GM21723 (cell line): Measurements from ENCODE around the gene CNBP.
A peak's percentile ranks its signal among the peaks of the same experiment; 100 is the strongest.
"Not testable (repeated sequence)": the region's sequence is repeated elsewhere in the genome, so short reads cannot be mapped to it uniquely, and the experiment has no call there.

ENCODE experiments used
- ATAC-seq: cut with Tn5 transposase; IDR thresholded peaks from one replicate; pipeline ENCODE4 v1.9.1; 2021; ENCODE audit warnings: mild to moderate bottlenecking, moderate library complexity; ENCODE audit not compliant: unreplicated experiment

CNBP gene

DNA sequence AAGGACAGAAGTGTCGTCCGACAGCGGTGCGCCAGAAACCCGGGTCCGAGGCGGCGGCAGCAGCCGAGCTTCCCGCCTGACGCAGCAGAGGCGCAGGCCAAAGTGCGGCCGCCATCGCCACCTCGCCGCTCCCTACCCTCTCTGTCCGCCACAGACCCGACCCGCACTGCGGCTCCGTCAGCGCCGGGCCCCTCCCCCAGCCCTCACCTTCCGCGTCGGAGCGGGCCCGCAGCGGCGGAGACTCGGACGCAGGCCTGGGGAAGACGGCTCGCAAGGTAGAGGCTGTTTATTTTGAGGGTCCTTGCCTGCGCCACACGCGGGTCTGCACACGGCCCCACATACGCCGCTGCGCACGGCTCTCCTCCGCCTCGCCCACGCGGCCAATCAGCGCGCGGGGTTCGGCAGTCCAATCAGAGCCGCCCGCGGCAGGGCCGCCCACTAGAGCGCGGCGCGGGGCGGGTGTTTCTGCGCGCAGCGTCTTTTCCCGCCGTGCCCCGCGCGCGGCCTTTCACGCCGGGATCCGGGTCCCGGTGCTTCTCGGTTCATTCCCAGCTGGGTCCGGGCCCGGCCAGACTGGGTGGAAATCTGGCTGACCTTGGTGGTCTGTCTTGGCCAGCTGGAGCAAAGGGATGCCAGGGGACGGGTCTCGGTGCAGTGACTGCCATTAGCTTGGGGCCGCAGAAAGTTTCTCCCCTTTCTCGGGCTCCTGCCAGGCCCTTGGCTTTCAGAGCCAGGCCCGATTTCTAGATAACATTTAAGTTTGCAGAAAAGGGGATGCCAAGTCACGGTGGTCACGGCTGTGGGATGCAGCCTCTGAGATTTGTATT, at the start of gene CNBP:
Gene CNBP, minus strand, starts transcription at position 328 of the 827 bp plus-strand sequence. CDS start 12,139 bp downstream, outside the sequence.
- ATAC-seq = peak; percentile 93

DNA sequence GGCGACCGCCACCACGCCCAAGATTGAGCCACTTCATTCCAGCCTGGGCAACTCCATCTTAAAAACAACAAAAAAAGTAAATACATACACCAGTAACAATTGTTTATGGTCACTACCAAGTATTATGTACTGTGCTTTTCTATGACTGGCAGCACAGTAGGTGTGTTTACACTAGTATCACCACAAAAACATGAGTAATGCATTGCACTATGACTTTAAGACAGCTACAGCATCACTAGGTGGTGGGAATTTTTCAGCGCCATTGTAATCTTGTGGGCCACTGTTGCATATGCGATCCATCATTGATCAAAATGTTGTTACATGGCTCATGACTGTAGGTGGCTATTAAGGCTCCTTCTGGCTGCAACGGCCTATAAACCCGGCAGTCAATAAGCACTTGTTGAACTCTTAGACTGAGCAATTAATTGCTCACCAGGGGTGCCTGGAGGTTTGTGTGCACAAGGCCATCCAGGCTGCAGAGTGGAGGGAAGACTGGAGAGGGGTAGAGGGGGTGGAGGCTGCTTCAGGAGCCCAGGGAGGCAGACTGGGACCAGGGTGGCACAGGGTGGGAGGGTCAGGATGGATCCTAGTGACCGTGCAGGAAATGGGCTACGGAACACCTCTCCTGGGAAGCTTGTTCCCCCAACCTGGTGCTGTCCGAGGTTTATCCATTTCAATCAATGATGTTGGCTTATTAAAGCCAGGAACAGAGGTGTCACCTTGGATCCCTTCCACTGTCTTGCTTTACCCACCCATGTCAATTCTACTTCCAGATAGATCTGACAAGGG, 47.8 kb upstream of the CNBP start:
- no peak for ATAC-seq

DNA sequence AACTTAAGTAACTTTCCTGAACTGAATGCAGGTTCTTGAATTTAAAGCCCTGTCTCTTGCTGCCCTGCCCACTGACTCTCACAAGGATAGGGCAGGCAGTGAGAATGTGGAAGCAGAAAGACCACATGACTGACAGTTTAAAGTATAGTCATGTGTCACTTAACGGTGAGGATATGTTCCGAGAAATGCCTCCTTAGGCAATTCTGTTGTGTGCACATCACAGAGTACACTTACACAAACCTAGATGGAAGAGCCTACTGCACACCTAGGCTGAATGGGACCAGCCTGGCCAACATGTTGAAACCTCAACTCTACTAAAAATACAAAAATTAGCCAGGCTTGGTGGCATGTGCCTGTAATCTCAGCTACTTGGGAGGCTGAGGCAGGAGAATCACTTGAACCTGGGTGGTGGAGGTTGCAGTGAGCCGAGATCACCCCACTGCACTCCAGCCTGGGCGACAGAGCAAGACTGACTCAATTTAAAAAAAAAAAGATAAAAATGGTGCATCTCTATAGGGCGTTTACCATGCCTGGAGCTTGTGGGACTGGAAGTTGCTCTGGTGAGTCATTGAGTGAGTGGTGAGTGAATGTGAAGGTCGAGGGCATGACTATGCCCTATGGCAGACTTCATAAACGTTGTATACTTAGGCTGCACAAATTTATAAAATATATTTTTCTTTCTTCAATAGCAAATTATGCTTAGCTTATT, 46.8 kb upstream of the CNBP start:
- ATAC-seq = no peak

- ATAC-seq = no peak
Measured at GRCh38 chr3:129228891-129229585, 45.3 kb upstream of the CNBP start.

- ATAC-seq = no peak
Measured at GRCh38 chr3:129226374-129226773, 42.7 kb upstream of the CNBP start.

DNA sequence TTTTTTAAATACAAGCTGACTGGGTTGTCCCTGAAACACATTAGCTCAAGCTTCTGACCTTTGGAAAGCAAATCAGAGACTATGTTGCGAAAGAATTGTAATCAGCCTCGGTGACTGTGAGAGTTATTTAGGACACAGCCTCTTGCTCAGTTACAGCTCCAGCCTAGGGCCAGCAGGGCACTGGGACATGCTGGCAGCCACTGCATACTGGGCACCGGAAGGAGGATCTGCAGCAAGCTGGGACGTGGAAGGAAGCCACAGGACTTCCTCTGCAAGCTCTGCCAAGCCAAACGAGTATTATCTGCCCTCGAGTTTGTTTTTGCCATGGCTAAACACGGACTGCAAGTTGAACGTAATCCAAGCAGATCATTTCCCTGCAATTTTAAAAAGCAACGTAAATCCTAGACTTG, 41.3 kb upstream of the CNBP start:
- ATAC-seq = no peak

GRCh38 chr3:129224387-129224786, 40.7 kb upstream of the CNBP start:
- ATAC-seq = not testable (repeated sequence)

GRCh38 chr3:129218742-129219141, 35.0 kb upstream of the CNBP start:
- no peak for ATAC-seq

DNA sequence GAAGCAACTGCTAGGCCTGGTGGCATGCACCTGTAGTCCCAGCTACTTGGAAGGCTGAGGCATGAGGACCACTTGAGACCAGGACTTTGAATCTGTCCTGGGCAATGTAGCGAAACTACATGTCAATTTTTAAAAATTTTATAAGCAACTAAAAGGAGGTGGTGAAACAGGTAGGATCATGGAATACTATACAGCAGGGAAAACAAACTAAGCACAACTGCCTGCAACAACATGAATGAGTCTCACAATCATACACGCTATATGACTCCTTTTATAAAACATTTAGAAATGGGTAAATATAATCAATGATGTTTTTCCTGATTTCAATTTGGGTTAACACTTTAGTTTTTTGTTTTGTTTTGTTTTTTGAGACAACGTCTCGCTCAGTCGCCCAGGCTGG, 29.5 kb upstream of the CNBP start:
- no peak for ATAC-seq

- ATAC-seq = no peak
Measured at GRCh38 chr3:129211772-129212171, 28.1 kb upstream of the CNBP start.

DNA sequence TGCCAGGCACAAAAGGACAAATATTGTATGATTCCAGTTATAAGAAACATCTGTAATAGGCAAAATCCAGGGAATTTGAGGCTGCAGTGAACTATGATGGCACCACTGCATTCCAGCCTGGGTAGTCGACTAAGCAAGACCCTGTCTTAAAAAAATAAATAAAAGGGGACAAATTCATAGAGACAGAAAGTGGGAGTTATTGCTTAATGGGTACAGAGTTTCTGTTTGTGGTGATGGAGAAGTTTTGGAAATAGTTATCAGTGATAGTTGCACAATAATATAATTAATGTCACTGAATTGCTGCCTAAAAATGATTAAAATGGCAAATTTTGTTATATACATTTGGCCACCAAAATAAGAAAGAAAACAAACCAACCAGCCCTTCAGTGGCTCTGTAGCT, 27.6 kb upstream of the CNBP start:
- no peak for ATAC-seq

DNA sequence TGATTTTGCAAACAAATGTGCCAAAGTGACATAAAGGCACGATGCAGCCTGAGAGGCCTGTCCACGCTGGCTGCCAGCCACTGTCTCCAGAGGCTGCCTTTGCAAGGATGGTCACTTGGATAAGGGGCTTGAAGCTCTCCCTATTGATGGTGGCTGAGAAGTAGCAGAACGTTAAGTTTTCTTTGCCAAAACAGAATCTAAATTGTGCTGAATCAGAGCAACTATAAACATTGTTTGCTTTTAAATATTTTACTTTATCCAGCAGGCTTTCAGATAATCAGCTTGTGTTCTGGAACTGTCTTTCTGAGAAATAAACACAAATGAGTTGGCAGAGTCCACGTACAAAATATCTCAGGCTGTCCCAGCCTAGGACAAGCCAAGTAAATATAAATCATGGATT, 23.8 kb upstream of the CNBP start:
- ATAC-seq = no peak

DNA sequence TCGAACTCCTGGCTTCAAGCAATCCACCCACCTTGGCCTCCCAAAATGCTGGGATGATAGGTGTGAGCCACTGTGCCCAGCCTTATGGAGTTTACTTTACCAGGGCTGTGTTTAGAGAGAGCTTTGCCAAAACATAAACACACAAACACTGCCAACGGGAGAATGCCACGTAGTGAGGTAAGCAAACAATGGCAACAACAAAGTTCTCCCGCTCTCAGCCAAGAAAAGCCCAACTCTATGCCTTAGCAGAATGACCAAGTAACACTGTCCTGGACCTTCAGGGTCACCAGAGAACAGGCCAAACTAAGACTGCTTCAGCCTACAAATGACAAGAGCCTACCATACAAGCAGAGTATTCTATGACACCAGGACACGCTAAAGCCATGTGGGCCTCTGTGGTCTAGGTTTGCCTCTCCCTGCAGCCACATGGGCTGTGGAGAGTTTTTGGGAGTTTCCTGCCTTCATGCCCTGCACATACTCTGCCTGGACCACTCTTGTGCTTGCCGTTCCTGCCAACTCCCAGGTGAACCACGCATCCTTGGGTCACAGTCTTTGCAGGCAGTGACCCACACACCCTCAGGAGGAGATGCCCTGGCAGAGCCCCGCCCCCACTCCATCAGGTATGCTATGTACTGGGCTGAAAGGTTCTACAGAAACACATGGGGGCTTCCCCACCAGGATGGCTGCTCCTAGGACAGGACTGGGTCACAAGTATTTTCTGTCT, 21.6 kb upstream of the CNBP start:
- ATAC-seq = no peak

DNA sequence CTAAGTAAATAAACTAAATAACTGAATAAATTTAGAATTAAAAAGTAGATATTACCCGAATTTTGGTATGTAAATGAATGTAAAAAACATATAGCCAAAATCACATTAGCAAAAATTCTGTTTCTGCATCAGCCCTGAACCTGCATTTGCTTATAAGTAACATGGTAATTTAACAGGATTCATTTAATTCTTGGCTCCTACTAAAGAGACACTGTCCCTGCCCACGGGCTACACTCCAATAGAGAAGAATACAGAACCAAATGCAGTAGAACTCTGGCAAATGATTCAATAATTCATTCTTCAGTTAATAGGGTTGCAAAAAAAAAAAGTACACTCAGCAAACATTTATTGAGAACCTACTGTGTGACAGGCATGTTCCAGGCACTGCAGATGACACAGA, 20.8 kb upstream of the CNBP start:
- ATAC-seq = no peak

GRCh38 chr3:129199366-129199765, 15.7 kb upstream of the CNBP start:
- no peak for ATAC-seq

- ATAC-seq = no peak
Measured at GRCh38 chr3:129197321-129197720, 13.6 kb upstream of the CNBP start.

- no peak for ATAC-seq
Measured at GRCh38 chr3:129196601-129197000, 12.9 kb upstream of the CNBP start.

- no peak for ATAC-seq
Measured at GRCh38 chr3:129195731-129196256, 12.1 kb upstream of the CNBP start.

GRCh38 chr3:129189793-129190192, 6.1 kb upstream of the CNBP start:
- ATAC-seq = not testable (repeated sequence)

DNA sequence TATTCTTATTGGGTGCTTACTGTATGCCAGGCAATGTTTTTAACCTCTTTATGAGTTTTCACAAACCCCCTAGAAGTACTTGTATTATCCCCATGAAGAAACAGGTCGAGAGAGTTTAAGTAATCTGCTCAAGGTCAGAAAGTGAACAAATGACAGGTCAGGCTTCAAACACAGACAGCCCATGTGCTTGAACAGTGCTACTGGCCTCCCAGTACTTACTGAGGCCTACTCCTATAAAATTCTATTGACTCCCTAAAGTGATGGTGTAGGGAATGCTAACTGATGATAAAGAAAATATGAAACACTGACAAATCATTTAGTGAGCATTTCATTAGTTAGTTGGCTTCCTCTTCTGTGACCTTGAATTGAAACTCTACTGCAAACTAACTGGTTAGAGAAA, 4.2 kb upstream of the CNBP start:
- no peak for ATAC-seq
